Smooth muscle cell (in vitro differentiated cells): Measurements from ENCODE around the gene GALNT16. TPM values are rescaled to one million over a fixed set of nuclear protein-coding genes. Genes with fewer than 3 reads are reported as not detected.

ENCODE experiments used
- DNase-seq: peaks from one replicate; lab custom pipeline; 2025; ENCODE audit not compliant: unreplicated experiment; lab: John Stamatoyannopoulos, UW
- H2AFZ ChIP-seq: fragments of 200-600 bp; sonication (generic); 2 replicates; pipeline ENCODE4 v1.6.0; 2016; ENCODE audit warnings: antibody characterized with exemption, low read depth, mild to moderate bottlenecking
- H3F3A ChIP-seq: fragments of 200-600 bp; sonication (generic); 2 replicates; pipeline ENCODE4 v1.6.0; 2017; ENCODE audit warnings: antibody characterized with exemption, low read depth
- H3K27ac ChIP-seq: fragments of 200-600 bp; sonication (generic); 2 replicates; pipeline ENCODE4 v1.5.1; 2016; ENCODE audit warnings: low read depth, mild to moderate bottlenecking
- H3K27me3 ChIP-seq: fragments of 200-600 bp; sonication (generic); 2 replicates; pipeline ENCODE4 v1.6.1; 2016; ENCODE audit warnings: low read depth, mild to moderate bottlenecking
- H3K36me3 ChIP-seq: fragments of 200-600 bp; sonication (generic); 2 replicates; pipeline ENCODE4 v1.5.1; 2016; ENCODE audit warnings: low read depth
- H3K4me1 ChIP-seq: fragments of 200-600 bp; sonication (generic); 2 replicates; pipeline ENCODE4 v1.5.1; 2016; ENCODE audit warnings: low read depth
- H3K4me2 ChIP-seq: fragments of 200-600 bp; sonication (generic); 2 replicates; pipeline ENCODE4 v1.6.0; 2016; ENCODE audit warnings: mild to moderate bottlenecking
- H3K4me3 ChIP-seq: fragments of 200-600 bp; sonication (generic); 2 replicates; pipeline ENCODE4 v1.5.1; 2016; ENCODE audit warnings: mild to moderate bottlenecking
- H3K79me2 ChIP-seq: fragments of 200-600 bp; sonication (generic); 2 replicates; pipeline ENCODE4 v1.6.0; 2016; ENCODE audit warnings: low read depth, mild to moderate bottlenecking
- H3K9ac ChIP-seq: fragments of 200-600 bp; sonication (generic); 2 replicates; pipeline ENCODE4 v1.6.0; 2016; ENCODE audit warnings: low read depth
- H3K9me3 ChIP-seq: fragments of 200-600 bp; sonication (generic); replicated peaks from 2 replicates; pipeline ENCODE4 v1.5.1; 2016; ENCODE audit warnings: low read depth
- H4K20me1 ChIP-seq: fragments of 200-600 bp; sonication (generic); 2 replicates; pipeline ENCODE4 v1.6.0; 2016; ENCODE audit warnings: low read depth
- CTCF ChIP-seq: fragments of 200-600 bp; sonication (generic); IDR thresholded peaks from 2 replicates; pipeline ENCODE4 v1.5.1; 2017; ENCODE audit warnings: borderline replicate concordance, mild to moderate bottlenecking, antibody characterized with exemption; ENCODE audit not compliant: insufficient read depth, poor library complexity, severe bottlenecking
- WGBS: methylation state at CpG from one replicate; pipeline ENCODE4 v1.1.7; 2016; ENCODE audit warnings: low lambda C conversion rate; 5-methylcytosine and 5-hydroxymethylcytosine counted together
- polyA plus RNA-seq: library from polyadenylated mRNA; unstranded; fragments of >200 nt; fragmentation: Nextera tagmentation; extraction: Ambion mirVana; gene quantifications from 2 replicates; pipeline ENCODE4 v1.2.1, GENCODE V29; 2016
- total RNA-seq: library from RNA; depleted of rRNA; stranded (reverse); fragments of >200 nt; gene quantifications from 2 replicates; pipeline ENCODE4 v1.2.3, GENCODE V29; 2014

Gene GALNT16
- total and polyA plus RNA-seq, 2 experiments from 2014 or later, result 0.54 to 4.7 TPM

GRCh38 chr14:69285661-69286255 lies 25.8 kb downstream of the GALNT16 start:
- no peaks in the 10 kb centered on the region for H3K9me3 ChIP-seq
- no peaks in the 10 kb centered on the region for H3K27me3 ChIP-seq
- no peaks in the 10 kb centered on the region for H4K20me1 ChIP-seq
- TF ChIP-seq CTCF, result no peak
- H3K4me1 ChIP-seq, result no peaks in the 10 kb centered on the region
- no peak overlapping the region for H3K27ac ChIP-seq
- no peaks in the 10 kb centered on the region for H3K36me3 ChIP-seq
- no peak overlapping the region for H3K4me2 ChIP-seq
- no peak overlapping the region for H3K9ac ChIP-seq
- no peaks in the 10 kb centered on the region for H3K79me2 ChIP-seq
- H3F3A ChIP-seq, result no peaks in the 10 kb centered on the region
- H2AFZ ChIP-seq, result no peak overlapping the region
- WGBS, result 78% methylated on average over 7 of the region's 7 CpGs
- DNase-seq, result no peak
- H3K4me3 ChIP-seq, result no peak overlapping the region

DNA sequence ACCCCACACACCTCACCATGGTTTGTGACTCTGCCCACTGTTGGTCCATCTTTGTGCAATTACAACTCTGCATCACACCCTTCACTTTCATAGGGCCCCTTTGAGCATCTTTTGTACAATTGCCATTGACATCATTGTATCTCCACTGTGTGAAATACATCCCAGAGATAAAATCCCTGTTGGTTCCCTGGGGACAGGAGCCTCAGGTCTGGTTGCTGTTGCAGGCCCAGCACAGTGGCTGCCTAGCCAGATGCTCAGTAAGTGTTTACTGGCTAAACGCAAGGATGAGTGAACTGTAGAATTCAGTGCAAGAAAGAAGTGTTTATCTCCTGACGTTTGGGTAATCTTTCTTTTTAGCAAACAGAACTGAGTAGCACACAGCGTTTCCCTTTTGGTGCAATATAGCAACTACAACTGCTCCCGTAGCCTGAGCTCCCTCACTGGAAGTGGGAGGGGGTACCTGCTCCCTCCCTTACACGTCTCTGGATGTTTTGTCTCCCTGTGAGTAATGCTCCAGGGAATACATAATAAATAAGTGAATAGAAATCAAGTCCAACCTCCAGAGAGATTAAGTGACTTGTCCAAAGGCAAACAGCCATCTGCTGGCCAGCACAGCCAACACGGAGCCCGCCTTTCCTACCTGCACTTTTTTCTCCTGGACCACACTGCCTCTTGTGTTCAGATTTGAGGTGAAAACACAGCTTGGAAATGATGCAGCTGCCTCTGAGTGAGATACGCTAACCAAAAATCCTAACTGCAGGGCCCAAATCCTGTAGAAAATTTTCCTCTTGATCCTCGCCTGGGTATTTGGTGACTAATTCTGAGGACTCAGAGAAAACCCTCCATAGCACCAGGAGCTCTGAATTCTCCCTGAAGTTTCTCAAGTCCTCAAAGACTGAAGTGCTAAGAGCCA lies 27.4 kb downstream of the GALNT16 start:
- no peak for DNase-seq
- Histone ChIP-seq H3K9ac (no peak overlapping the region), H2AFZ (no peak overlapping the region), H3F3A (no peaks in the 10 kb centered on the region), H3K27me3 (no peaks in the 10 kb centered on the region), H3K4me2 (no peak overlapping the region), H3K4me3 (no peak overlapping the region), H3K9me3 (no peaks in the 10 kb centered on the region), H3K27ac (no peak overlapping the region), H3K36me3 (no peaks in the 10 kb centered on the region), H3K4me1 (no peaks in the 10 kb centered on the region), H4K20me1 (no peaks in the 10 kb centered on the region), H3K79me2 (no peaks in the 10 kb centered on the region)
- 73% methylated on average over 9 of the region's 9 CpGs for WGBS
- no peak for TF ChIP-seq CTCF

DNA sequence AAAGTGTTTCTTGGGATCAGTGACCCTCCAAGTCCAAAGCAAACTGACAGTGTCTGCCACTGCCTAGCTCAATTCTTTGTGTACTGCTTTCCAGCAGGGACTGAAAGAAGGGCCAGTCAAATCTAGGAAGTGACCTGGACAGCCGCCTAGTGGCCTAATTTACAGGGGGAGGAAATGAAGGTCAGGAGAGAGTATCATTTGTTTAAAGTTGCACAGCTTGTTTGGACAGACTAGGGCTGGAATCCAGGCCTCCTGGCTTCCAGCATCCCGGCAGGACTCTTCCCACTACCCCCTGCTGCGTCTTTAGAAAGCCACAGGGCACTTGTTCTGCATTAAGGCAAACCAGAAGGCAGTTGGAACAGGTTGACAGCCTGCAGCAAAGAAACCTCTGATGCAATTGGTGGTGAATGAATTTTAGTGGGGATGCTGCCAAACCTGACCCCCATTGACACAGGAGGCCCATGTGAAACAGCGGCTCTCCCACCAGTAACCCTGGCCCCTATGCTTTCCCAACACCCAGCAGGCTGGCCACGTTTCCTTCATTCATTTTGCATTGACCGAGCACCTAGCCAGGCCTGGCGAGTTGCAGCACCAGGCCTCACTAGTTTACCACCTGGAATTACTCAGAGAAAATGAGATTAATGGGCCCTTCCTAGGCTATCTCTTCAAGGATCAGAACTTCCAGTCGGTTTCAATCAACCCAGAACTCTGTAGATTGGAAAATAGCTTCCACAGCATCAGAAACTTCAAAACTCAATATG lies 28.2 kb downstream of the GALNT16 start:
- no peaks in the 10 kb centered on the region for H3K79me2 ChIP-seq
- no peak overlapping the region for H3K4me3 ChIP-seq
- H3K36me3 ChIP-seq, result no peaks in the 10 kb centered on the region
- no peak overlapping the region for H3K27ac ChIP-seq
- no peaks in the 10 kb centered on the region for H3K27me3 ChIP-seq
- no peak for DNase-seq
- H3K9me3 ChIP-seq, result no peaks in the 10 kb centered on the region
- peak; percentile 31 for TF ChIP-seq CTCF
- H3K4me1 ChIP-seq, result no peaks in the 10 kb centered on the region
- 79% methylated on average over 8 of the region's 8 CpGs for WGBS
- no peak overlapping the region for H2AFZ ChIP-seq
- H3K9ac ChIP-seq, result no peak overlapping the region
- H3K4me2 ChIP-seq, result no peak overlapping the region
- no peaks in the 10 kb centered on the region for H4K20me1 ChIP-seq
- H3F3A ChIP-seq, result no peaks in the 10 kb centered on the region
